Uterus (tissue), 2 donors: ENCODE results near the gene TNRC18.

Source experiments
- CTCF ChIP-seq, 4 experiments: fragments of 200-600 bp in 2 of 4; fragments of 450-650 bp in 2 of 4; sonication (generic) in 2 of 4; IDR thresholded peaks; one replicate each; pipeline ENCODE4 v1.5.1; 2016 to 2019; ENCODE audit warnings: antibody characterized with exemption in 4 of 4, mild to moderate bottlenecking in 2 of 4, moderate library complexity in 1 of 4
- POLR2A ChIP-seq, 2 donors: fragments of 450-650 bp; IDR thresholded peaks; one replicate each; pipeline ENCODE4 v1.6.1; 2016; ENCODE audit warnings: antibody characterized with exemption in 2 of 2, mild to moderate bottlenecking in 1 of 2, moderate library complexity in 1 of 2

GRCh38 chr7:5274441-5274840 is 149.2 kb downstream of the TNRC18 start:
- TF ChIP-seq CTCF (IDR thresholded peaks at IDR 0.05), result no peak
- no peak for TF ChIP-seq POLR2A (IDR thresholded peaks at IDR 0.05)
